Measurements from ENCODE around the gene KLHL5. TPM values are rescaled to one million over a fixed set of nuclear protein-coding genes. Genes with fewer than 3 reads are reported as not detected.

KLHL5 gene
- total and polyA plus RNA-seq, 9 of the 15 experiments (the other 6 are each of a cell fraction or from before 2014, with no cell fraction given), result 8.0 to 30.8 (median 22.1) TPM

GRCh38 chr4:39134683-39135306 is 72.8 kb downstream of the KLHL5 start:
- TF ChIP-seq MNT (conservative IDR thresholded peaks at IDR 0.05) (0 out of 4 replicates have a peak, but pooled peaks of 1 of the 2 experiments have one; percentile 9), ZNF232 (CRISPR knock-in tag; IDR thresholded peaks at IDR 0.05) (no peak), ZBTB26 (CRISPR knock-in tag; IDR thresholded peaks at IDR 0.05) (no peak), NCOA1 (IDR thresholded peaks at IDR 0.05; ENCODE audit: low read depth) (no peak)
- in situ Hi-C loops (cut with MboI) (loop anchor here (5.0 to 25.0 kb wide), 2 partner anchors 232 to 1072 kb away; no protein-coding TSS in a partner anchor), intact Hi-C loops (cut with micrococcal nuclease) (loop anchor here (1.0 to 10.0 kb wide), 4 partner anchors 90 to 1070 kb away; no protein-coding TSS in a partner anchor)
- Histone ChIP-seq H4K20me1 (replicated peaks; ENCODE audit: control insufficient read depth, insufficient read depth, low read length) (no peaks in the 10 kb centered on the region), H3K79me2 (ENCODE audit: control insufficient read depth, insufficient read depth, low read length) (no peaks in the 10 kb centered on the region), H3K27me3 (ENCODE audit: control insufficient read depth in 2 of 2, insufficient read depth in 2 of 2, low read length in 2 of 2) (no peaks in the 10 kb centered on the region), H3K4me3 (no peak overlapping the region), H3K27ac (ENCODE audit: extremely low read depth, low read depth, low read length) (no peak overlapping the region), H3K4me2 (ENCODE audit: insufficient read depth, low read length) (no peak overlapping the region; the same call in 1 of the 2 replicates), H3K9me3 (replicated peaks; ENCODE audit: control insufficient read depth, insufficient read depth, low read depth, low read length) (no peaks in the 10 kb centered on the region), H2AFZ (ENCODE audit: low read depth, low read length) (peak overlapping the region; percentile 53; the same call in 1 of the 2 replicates), H3K4me1 (replicated peaks in 1 of 2; ENCODE audit: control insufficient read depth in 2 of 2, insufficient read depth in 2 of 2, low read length in 2 of 2) (peaks cover 0 to 2% of the 10 kb centered on the region in 2 experiments; a peak in 1 of 5 replicates), H3K36me3 (ENCODE audit: control insufficient read depth, insufficient read depth, low read length) (no peaks in the 10 kb centered on the region), H3K9ac (ENCODE audit: insufficient read depth in 1 of 2, low read depth in 2 of 2, low read length in 2 of 2) (no peak overlapping the region), H3K9me1 (ENCODE audit: control insufficient read depth, insufficient read depth, low read length) (no peaks in the 10 kb centered on the region)
- DNase-seq (ENCODE audit: extremely low read depth in 1 of 4, low spot score in 3 of 4), result no peak
- 26% methylated on average over 2 of the region's 2 CpGs for WGBS (ENCODE audit: insufficient coverage, low coverage, missing lambda C conversion rate)
- ATAC-seq, result no peak
- FAIRE-seq, result no peak
- no TSS peak for BruUV-seq (replicated peaks)
- ChIA-PET POLR2A (interaction anchor here (0.6 to 1.7 kb wide), 5 partner anchors 10 to 261 kb away, joined by 3 to 8 read pairs (median 4); no protein-coding TSS in a partner anchor), CTCF (ENCODE audit: low intra/inter-chr PET ratio) (interaction anchor here (0.6 to 1.7 kb wide), 4 partner anchors 72 to 375 kb away, joined by 3 to 15 read pairs (median 6); no protein-coding TSS in a partner anchor)
